ENCODE data around the gene CRHR1. TPM values are rescaled to one million over a fixed set of nuclear protein-coding genes. Genes with fewer than 3 reads are reported as not detected.

CRHR1 gene
- total and polyA plus RNA-seq, 2 of the 4 experiments (the other 2 are of a cell fraction), result not detected

DNA sequence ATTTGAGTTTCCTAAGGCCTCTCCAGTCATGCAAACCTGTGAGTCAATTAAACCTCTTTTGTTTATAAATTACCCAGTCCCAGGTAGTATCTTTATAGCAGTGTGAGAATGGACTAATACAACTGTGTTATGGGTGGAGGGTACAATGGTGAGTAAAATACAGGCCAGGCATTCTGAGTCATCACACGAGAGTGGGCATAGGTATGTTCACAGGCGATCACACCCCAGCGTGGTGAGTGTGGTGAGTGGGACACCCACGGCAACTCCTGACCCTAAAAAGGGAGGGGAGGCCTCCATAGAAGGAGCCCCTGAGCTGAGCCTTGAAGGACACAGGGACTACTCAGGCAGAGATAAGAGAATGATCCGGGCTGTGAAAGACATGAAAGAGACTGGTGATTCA is 87.6 kb downstream of the CRHR1 start:
- Histone ChIP-seq H2AFZ (replicated peaks; ENCODE audit: low read length, poor library complexity) (no peak overlapping the region), H3K4me1 (ENCODE audit: control insufficient read depth, insufficient read depth, low read length) (no peaks in the 10 kb centered on the region), H3K18ac (ENCODE audit: low read depth, low read length) (no peak overlapping the region), H3K14ac (replicated peaks; ENCODE audit: low read depth, low read length) (no peak overlapping the region), H3K4me3 (ENCODE audit: insufficient read depth, low read depth, low read length) (no peak overlapping the region), H4K5ac (ENCODE audit: low read depth, low read length) (no peak overlapping the region), H4K20me1 (ENCODE audit: insufficient read depth, low read length) (no peaks in the 10 kb centered on the region), H3K23ac (ENCODE audit: low read depth, low read length) (no peak overlapping the region), H3K4ac (ENCODE audit: low read depth, low read length) (no peak overlapping the region), H3K4me2 (ENCODE audit: low read depth, low read length) (no peak overlapping the region), H2BK20ac (ENCODE audit: low read depth, low read length) (no peak overlapping the region), H4K91ac (ENCODE audit: insufficient read depth, low read depth, low read length) (no peak overlapping the region), H3K36me3 (ENCODE audit: control insufficient read depth, insufficient read depth, low read length) (no peaks in the 10 kb centered on the region), H3K79me1 (ENCODE audit: low read depth in 1 of 2, low read length in 2 of 2) (no peaks in the 10 kb centered on the region), H2AK5ac (ENCODE audit: low read depth, low read length) (no peak overlapping the region), H2BK120ac (ENCODE audit: low read depth, low read length) (no peak overlapping the region), H3K27ac (ENCODE audit: insufficient read depth, low read length) (no peak overlapping the region), H2AK9ac (replicated peaks; ENCODE audit: low read depth, low read length, poor library complexity) (no peak overlapping the region), H2BK5ac (ENCODE audit: low read depth, low read length, poor library complexity, severe bottlenecking) (no peak overlapping the region), H3K27me3 (ENCODE audit: control insufficient read depth, insufficient read depth, low read length) (peaks cover 11% of the 10 kb centered on the region), H3K9me3 (ENCODE audit: control insufficient read depth, insufficient read depth, low read length) (no peaks in the 10 kb centered on the region), H3K9me1 (ENCODE audit: insufficient read depth, low read length) (no peaks in the 10 kb centered on the region), H2BK15ac (ENCODE audit: low read depth, low read length) (no peak overlapping the region), H3K56ac (ENCODE audit: extremely low read depth, insufficient read depth, low read length) (no peak overlapping the region), H4K8ac (ENCODE audit: low read depth in 2 of 2, low read length in 2 of 2) (no peak overlapping the region), H3K9ac (ENCODE audit: low read depth, low read length) (no peak overlapping the region)
- WGBS, 2 experiments (ENCODE audit: extremely low coverage in 2 of 2, insufficient read length in 1 of 2), result 59% methylated on average over 5 of the region's 5 CpGs; no CpG with 5 or more reads in 1 of the 2 experiments
- dilution Hi-C loops (cut with HindIII; ENCODE audit: low sequenced_read_pairs, unreplicated experiment), result loop anchor here (25.0 kb wide), 1 partner anchor 234 kb away; no protein-coding TSS in a partner anchor
- ATAC-seq (ENCODE audit: low read depth) (no peak), DNase-seq (no peak)
- intact Hi-C loops (cut with micrococcal nuclease), result no loop called here
- no peak for TF ChIP-seq FOS (IDR thresholded peaks at IDR 0.05; ENCODE audit: low read depth, low read length)
- TF ChIP-seq BHLHE40 (IDR thresholded peaks at IDR 0.05; ENCODE audit: low read depth, low read length), result no peak
- BruUV-seq (replicated peaks), result no TSS peak
- ChIA-PET CTCF (no interaction called here), POLR2A (ENCODE audit: unreplicated experiment) (no interaction called here)
- in situ Hi-C loops (cut with MboI; ENCODE audit: low sequenced_read_pairs), result no loop called here
